SK-N-SH (cell line): Measurements from ENCODE around the gene RPEL1.

ENCODE experiments used
- CHD2 ChIP-seq: fragments of 150-350 bp; IDR thresholded peaks from 2 replicates; pipeline ENCODE4 v1.6.1; 2018; ENCODE audit warnings: low read length; ENCODE audit not compliant: partially characterized antibody
- CTCF ChIP-seq: fragments of 200-600 bp; sonication (generic); IDR thresholded peaks from 2 replicates; pipeline ENCODE4 v1.6.1; 2017; ENCODE audit warnings: antibody characterized with exemption, mild to moderate bottlenecking, moderate library complexity
- ELF1 ChIP-seq: IDR thresholded peaks from 2 replicates; pipeline ENCODE4 v1.4.0; 2012
- EP300 ChIP-seq, 2 experiments: IDR thresholded peaks; 2 replicates each; pipeline versions ENCODE4 v1.4.0 to v1.6.1; 2012; ENCODE audit warnings: borderline replicate concordance in 1 of 2, low read depth in 1 of 2, low read length in 1 of 2
- JUND ChIP-seq: IDR thresholded peaks from 2 replicates; pipeline ENCODE4 v1.4.0; 2012
- MAX ChIP-seq: IDR thresholded peaks from 2 replicates; pipeline ENCODE4 v1.4.0; 2012; ENCODE audit warnings: low read depth
- MXI1 ChIP-seq: IDR thresholded peaks from 2 replicates; pipeline ENCODE4 v1.6.1; 2012; ENCODE audit warnings: mild to moderate bottlenecking, low read depth, low read length, improper control_type of control experiment
- NRF1 ChIP-seq: IDR thresholded peaks from 2 replicates; pipeline ENCODE4 v1.6.1; 2012; ENCODE audit warnings: low read depth, mild to moderate bottlenecking, low read length
- POLR2AphosphoS5 ChIP-seq: IDR thresholded peaks from 2 replicates; pipeline ENCODE4 v1.6.1; 2012; ENCODE audit warnings: low read depth, low read length
- SMC3 ChIP-seq: IDR thresholded peaks from 2 replicates; pipeline ENCODE4 v1.6.1; 2012; ENCODE audit warnings: low read depth, low read length, improper control_type of control experiment
- TF ChIP-seq, protein P1 (sequence below): IDR thresholded peaks from 2 replicates; pipeline ENCODE4 v1.6.1; 2012; ENCODE audit warnings: mild to moderate bottlenecking, low read depth, low read length, moderate library complexity

DNA sequence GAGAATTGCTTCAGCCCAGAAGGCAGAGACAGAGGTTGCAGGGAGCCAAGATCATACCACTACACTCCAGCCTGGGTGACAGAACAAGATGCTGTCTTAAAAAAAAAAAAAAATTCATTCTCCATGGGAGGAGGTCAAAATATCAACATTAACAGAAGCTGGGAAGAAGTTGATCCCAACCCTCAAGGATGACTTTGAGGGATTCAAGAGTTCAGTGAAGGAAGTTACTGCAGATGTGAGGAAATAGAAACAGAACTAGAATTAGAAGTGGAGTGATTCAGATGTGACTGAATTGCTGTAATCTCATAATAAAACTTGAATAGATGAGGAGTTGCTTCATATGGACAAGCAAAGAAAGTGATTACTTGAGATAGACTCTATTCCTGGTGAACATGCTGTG lies 19.7 kb upstream of the RPEL1 start:
- TF ChIP-seq EP300 (IDR thresholded peaks at IDR 0.05; ENCODE audit: borderline replicate concordance in 1 of 2, low read depth in 1 of 2, low read length in 1 of 2): no peak
- no peak for TF ChIP-seq MXI1
- no peak for TF ChIP-seq MAX
- TF ChIP-seq CTCF: no peak
- TF ChIP-seq, protein P1, sequence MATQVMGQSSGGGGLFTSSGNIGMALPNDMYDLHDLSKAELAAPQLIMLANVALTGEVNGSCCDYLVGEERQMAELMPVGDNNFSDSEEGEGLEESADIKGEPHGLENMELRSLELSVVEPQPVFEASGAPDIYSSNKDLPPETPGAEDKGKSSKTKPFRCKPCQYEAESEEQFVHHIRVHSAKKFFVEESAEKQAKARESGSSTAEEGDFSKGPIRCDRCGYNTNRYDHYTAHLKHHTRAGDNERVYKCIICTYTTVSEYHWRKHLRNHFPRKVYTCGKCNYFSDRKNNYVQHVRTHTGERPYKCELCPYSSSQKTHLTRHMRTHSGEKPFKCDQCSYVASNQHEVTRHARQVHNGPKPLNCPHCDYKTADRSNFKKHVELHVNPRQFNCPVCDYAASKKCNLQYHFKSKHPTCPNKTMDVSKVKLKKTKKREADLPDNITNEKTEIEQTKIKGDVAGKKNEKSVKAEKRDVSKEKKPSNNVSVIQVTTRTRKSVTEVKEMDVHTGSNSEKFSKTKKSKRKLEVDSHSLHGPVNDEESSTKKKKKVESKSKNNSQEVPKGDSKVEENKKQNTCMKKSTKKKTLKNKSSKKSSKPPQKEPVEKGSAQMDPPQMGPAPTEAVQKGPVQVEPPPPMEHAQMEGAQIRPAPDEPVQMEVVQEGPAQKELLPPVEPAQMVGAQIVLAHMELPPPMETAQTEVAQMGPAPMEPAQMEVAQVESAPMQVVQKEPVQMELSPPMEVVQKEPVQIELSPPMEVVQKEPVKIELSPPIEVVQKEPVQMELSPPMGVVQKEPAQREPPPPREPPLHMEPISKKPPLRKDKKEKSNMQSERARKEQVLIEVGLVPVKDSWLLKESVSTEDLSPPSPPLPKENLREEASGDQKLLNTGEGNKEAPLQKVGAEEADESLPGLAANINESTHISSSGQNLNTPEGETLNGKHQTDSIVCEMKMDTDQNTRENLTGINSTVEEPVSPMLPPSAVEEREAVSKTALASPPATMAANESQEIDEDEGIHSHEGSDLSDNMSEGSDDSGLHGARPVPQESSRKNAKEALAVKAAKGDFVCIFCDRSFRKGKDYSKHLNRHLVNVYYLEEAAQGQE: no peak
- no peak for TF ChIP-seq POLR2AphosphoS5
- TF ChIP-seq NRF1: no peak
- TF ChIP-seq ELF1: no peak
- TF ChIP-seq JUND: no peak
- no peak for TF ChIP-seq SMC3
- TF ChIP-seq CHD2: no peak
